H1 (cell line): Measurements from ENCODE around the gene CAPZA2. TPM values are rescaled to one million over a fixed set of nuclear protein-coding genes. Genes with fewer than 3 reads are reported as not detected.

Experiments
- CHD2 ChIP-seq: IDR thresholded peaks from 2 replicates; pipeline ENCODE4 v1.6.1; 2012; ENCODE audit warnings: low read length, improper control_type of control experiment
- CTBP2 ChIP-seq: IDR thresholded peaks from 2 replicates; pipeline ENCODE4 v1.7.0; 2011; ENCODE audit warnings: borderline replicate concordance, mild to moderate bottlenecking, moderate library complexity, mixed read lengths, low read length; ENCODE audit not compliant: insufficient read depth, insufficient read length
- HDAC2 ChIP-seq, 2 experiments: fragments of 300-600 bp in 1 of 2; sonication (generic) in 1 of 2; IDR thresholded peaks; 2 replicates each; pipeline ENCODE4 v1.6.1; 2011 to 2012; ENCODE audit warnings: low read depth in 2 of 2, low read length in 2 of 2, mild to moderate bottlenecking in 2 of 2, moderate library complexity in 2 of 2, borderline replicate concordance in 1 of 2, inconsistent platforms in 1 of 2
- KDM4A ChIP-seq: IDR thresholded peaks from one replicate; pipeline ENCODE4 v1.7.1; 2012; ENCODE audit warnings: low read depth, mild to moderate bottlenecking, moderate library complexity, low read length, inconsistent platforms; ENCODE audit not compliant: severe bottlenecking
- RAD21 ChIP-seq, 2 experiments: IDR thresholded peaks in 1 of 2; conservative IDR thresholded peaks in 1 of 2; 2 replicates each; pipeline ENCODE4 v1.6.1; 2011; ENCODE audit warnings: low read depth in 2 of 2, low read length in 2 of 2, improper control_type of control experiment in 1 of 2, inconsistent platforms in 1 of 2, mild to moderate bottlenecking in 1 of 2, moderate library complexity in 1 of 2
- SP1 ChIP-seq: IDR thresholded peaks from 2 replicates; pipeline ENCODE4 v1.6.1; 2011; ENCODE audit warnings: low read depth, low read length
- SUZ12 ChIP-seq: fragments of 200-600 bp; sonication (generic); IDR thresholded peaks from 2 replicates; pipeline ENCODE4 v1.6.1; 2012; ENCODE audit warnings: mild to moderate bottlenecking, inconsistent platforms, low read length, moderate library complexity, mixed read lengths
- TAF1 ChIP-seq: IDR thresholded peaks from 2 replicates; pipeline ENCODE4 v1.6.1; 2011; ENCODE audit warnings: mild to moderate bottlenecking, low read depth, low read length
- TAF7 ChIP-seq: optimal IDR thresholded peaks from 2 replicates; pipeline ENCODE3; 2011; ENCODE audit warnings: low read depth, mild to moderate bottlenecking, inconsistent platforms, low read length, moderate library complexity, borderline replicate concordance
- TBP ChIP-seq: IDR thresholded peaks from 2 replicates; pipeline ENCODE4 v1.6.1; 2011; ENCODE audit warnings: low read depth, low read length, improper control_type of control experiment
- TEAD4 ChIP-seq: IDR thresholded peaks from 2 replicates; pipeline ENCODE4 v1.6.1; 2012; ENCODE audit warnings: low read depth, low read length, inconsistent platforms, mixed read lengths
- polyA plus RNA-seq, 7 experiments: library from polyadenylated mRNA; depleted of rRNA in 3 of 7; stranded (reverse) in 5 of 7; unstranded in 2 of 7; fragments of >200 nt in 5 of 7; fragments of 200-250 nt in 2 of 7; gene quantifications; 1 replicate in 5 of 7; 2 replicates in 1 of 7; 4 replicates in 1 of 7; pipeline versions ENCODE4 v1.2.1 to v1.2.3, GENCODE V29; 2011 to 2013; ENCODE audit warnings: missing spikeins in 2 of 7, mixed read lengths in 2 of 7
- total RNA-seq: library from RNA; stranded (reverse); fragmentation: NEBNext Ultra II Directional; extraction: Animal tissue kit (Norgen Biotek cat#: 25700); gene quantifications from 2 replicates; pipeline ENCODE4 v1.2.1, GENCODE V29; 2021
- TF ChIP-seq, protein P1 (sequence below): IDR thresholded peaks from 2 replicates; pipeline ENCODE4 v1.6.1; 2012; ENCODE audit warnings: inconsistent platforms

CAPZA2 gene
- total and polyA plus RNA-seq, 2 of the 8 experiments (the other 6 are each of a cell fraction or from before 2014, with no cell fraction given) = 33.2 to 145 TPM

DNA sequence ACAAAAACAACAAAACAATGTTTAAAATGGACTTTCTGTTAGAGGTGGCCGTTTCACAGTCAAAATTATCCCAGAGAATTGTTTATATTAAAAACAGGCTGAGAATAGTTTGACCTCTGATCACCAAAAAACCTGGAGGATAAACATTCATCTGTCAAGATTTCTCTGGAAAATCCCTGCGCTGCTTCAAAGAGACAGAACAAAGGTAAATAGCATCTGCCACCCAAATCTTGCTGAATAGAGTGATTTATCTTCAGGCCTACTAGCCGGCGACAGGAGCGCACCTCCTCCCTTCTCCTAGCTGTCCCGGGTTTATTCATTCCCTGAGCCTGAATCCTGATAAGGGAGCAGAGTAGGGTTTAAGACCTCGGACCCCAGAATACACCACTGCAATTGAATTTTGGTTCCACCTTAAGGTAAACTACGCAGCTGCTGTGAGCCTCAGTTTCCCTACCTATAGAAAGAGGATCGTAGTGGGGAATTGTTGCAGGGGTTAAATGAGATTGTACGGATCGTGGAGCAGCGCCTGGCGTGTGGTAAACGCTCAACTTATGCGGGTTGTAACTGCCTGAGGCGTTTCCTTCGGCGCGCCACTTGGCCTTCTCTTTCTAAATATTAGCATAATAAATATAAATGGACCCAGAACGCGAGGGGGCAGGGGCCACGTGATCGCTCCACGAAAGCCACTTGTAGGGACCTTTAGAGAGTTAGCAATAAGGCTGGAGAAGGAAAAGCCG, 90.4 kb downstream of the CAPZA2 start (continued):
- TF ChIP-seq TBP = peak; percentile 52
- TF ChIP-seq CHD2 = no peak
- peak; percentile 36 for TF ChIP-seq KDM4A
- 0 out of 2 replicates have a peak, but pooled peaks have one; percentile 2 for TF ChIP-seq SUZ12
- TF ChIP-seq TAF1 = peak; percentile 38; the same call in 1 of the 2 replicates
- no peak for TF ChIP-seq CTBP2
- TF ChIP-seq TEAD4 = no peak
- TF ChIP-seq RAD21 (IDR thresholded peaks at IDR 0.05 in 1 of 2, conservative IDR thresholded peaks at IDR 0.05 in 1 of 2; ENCODE audit: low read depth in 2 of 2, low read length in 2 of 2) = no peak
- TF ChIP-seq, protein P1, sequence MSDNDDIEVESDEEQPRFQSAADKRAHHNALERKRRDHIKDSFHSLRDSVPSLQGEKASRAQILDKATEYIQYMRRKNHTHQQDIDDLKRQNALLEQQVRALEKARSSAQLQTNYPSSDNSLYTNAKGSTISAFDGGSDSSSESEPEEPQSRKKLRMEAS = peak; percentile 13; the same call in 1 of the 2 replicates
- TF ChIP-seq SP1 = 0 out of 2 replicates have a peak, but pooled peaks have one; percentile 45
- 0 out of 4 replicates have a peak, but pooled peaks of 1 of the 2 experiments have one; percentile 36 for TF ChIP-seq HDAC2 (IDR thresholded peaks at IDR 0.05; ENCODE audit: borderline replicate concordance in 1 of 2, low read depth in 2 of 2, low read length in 2 of 2)
- TF ChIP-seq TAF7 = no peak
